Body of pancreas (tissue), 4 donors: ENCODE data around the gene CLDN19. TPM values are rescaled to one million over a fixed set of nuclear protein-coding genes. Genes with fewer than 3 reads are reported as not detected.
"Not testable (repeated sequence)": the region's sequence is repeated elsewhere in the genome, so short reads cannot be mapped to it uniquely, and the experiment has no call there.

ENCODE experiments used
- ATAC-seq: fragments of 150-250 bp; one replicate; pipeline ENCODE4 v1.9.1; 2016
- DNase-seq, 4 donors: peaks; one replicate each; pipeline ENCODE4 v3.0.0-alpha.2; 2019
- H3K27ac ChIP-seq, 4 donors: fragments of 200-600 bp; sonication (generic); 1 replicate in 3 of 4; 2 replicates in 1 of 4; pipeline versions ENCODE4 v1.5.1 to v1.6.1; 2016 to 2019; ENCODE audit warnings: mild to moderate bottlenecking in 1 of 4, mixed read lengths in 1 of 4, moderate library complexity in 1 of 4
- H3K27me3 ChIP-seq, 2 donors: fragments of 200-600 bp; sonication (generic); one replicate each; pipeline ENCODE4 v1.6.0; 2016; ENCODE audit warnings: mild to moderate bottlenecking in 1 of 2
- H3K36me3 ChIP-seq, 2 donors: fragments of 200-600 bp; sonication (generic); replicated peaks in 1 of 2; 2 replicates each; pipeline ENCODE4 v1.5.1; 2016; ENCODE audit warnings: low read depth in 2 of 2; ENCODE audit not compliant: insufficient read depth in 1 of 2
- H3K4me1 ChIP-seq: fragments of 200-600 bp; sonication (generic); one replicate; pipeline ENCODE4 v1.6.0; 2016
- H3K4me3 ChIP-seq, 2 donors: fragments of 200-600 bp; sonication (generic); 1 replicate in 1 of 2; 2 replicates in 1 of 2; pipeline ENCODE4 v1.5.1; 2016 to 2019
- H3K9me3 ChIP-seq, 3 donors: fragments of 200-600 bp; sonication (generic); 1 replicate in 2 of 3; 2 replicates in 1 of 3; pipeline ENCODE4 v1.5.1; 2016
- POLR2A ChIP-seq, 3 donors: fragments of 450-650 bp; IDR thresholded peaks; one replicate each; pipeline ENCODE4 v1.6.1; 2016; ENCODE audit warnings: antibody characterized with exemption in 3 of 3, mild to moderate bottlenecking in 2 of 3
- WGBS, 2 donors: methylation state at CpG; one replicate each; pipeline ENCODE4 v1.1.5; 2017; 5-methylcytosine and 5-hydroxymethylcytosine counted together
- intact Hi-C: fragments of 100-400 bp; cut with DNase I; formaldehyde crosslinking; loops from one replicate; pipeline ENCODE4 v1.15.1; 2023
- total RNA-seq, 2 donors: library from RNA; depleted of rRNA; stranded (reverse); fragments of >200 nt; gene quantifications; one replicate each; pipeline ENCODE4 v1.1.0, GENCODE V29; 2016
- TF ChIP-seq, protein P1 (sequence below), 7 experiments: fragments of 450-650 bp in 4 of 7; fragments of 200-600 bp in 3 of 7; sonication (generic) in 3 of 7; IDR thresholded peaks; one replicate each; pipeline ENCODE4 v1.5.1; 2016 to 2019; ENCODE audit warnings: antibody characterized with exemption in 7 of 7

CLDN19 gene
- total RNA-seq, 2 donors from 2014 or later = not detected

DNA sequence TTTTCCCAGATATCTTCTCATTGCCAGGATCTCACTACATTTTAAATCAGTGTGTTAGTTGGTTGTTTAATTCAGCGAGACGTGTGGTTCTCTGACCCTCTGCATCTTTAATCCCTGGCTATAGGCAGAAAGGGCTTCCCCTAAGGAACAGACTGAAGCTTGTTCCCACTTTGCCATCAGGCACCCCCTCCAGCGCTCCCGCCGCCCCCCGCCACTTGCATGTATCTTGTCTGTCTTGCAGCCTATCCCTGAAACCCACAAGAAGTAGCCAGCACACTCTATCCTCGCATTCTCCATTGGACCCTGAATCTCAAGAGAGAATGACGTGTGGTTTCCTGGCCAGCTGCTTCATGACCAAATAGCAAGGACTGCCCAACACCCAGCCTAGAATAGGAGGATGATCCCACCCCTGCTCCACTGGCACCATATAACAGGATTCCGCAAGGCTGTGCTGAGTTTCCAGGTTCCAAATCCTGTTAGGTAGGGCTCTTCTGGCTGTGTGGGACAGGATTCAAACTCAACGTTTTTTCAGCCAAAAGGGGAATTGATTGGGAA, 7.8 kb downstream of the CLDN19 start:
- H3K27me3 ChIP-seq = no peaks in the 10 kb centered on the region
- WGBS, 2 donors = 69 to 80% methylated on average over 10 of the region's 10 CpGs
- H3K4me1 ChIP-seq = no peaks in the 10 kb centered on the region
- H3K27ac ChIP-seq = no peak overlapping the region
- ATAC-seq = no peak
- no peaks in the 10 kb centered on the region for H3K36me3 ChIP-seq
- DNase-seq = no peak
- intact Hi-C loops = no loop called here
- H3K9me3 ChIP-seq = no peaks in the 10 kb centered on the region
- TF ChIP-seq, protein P1, sequence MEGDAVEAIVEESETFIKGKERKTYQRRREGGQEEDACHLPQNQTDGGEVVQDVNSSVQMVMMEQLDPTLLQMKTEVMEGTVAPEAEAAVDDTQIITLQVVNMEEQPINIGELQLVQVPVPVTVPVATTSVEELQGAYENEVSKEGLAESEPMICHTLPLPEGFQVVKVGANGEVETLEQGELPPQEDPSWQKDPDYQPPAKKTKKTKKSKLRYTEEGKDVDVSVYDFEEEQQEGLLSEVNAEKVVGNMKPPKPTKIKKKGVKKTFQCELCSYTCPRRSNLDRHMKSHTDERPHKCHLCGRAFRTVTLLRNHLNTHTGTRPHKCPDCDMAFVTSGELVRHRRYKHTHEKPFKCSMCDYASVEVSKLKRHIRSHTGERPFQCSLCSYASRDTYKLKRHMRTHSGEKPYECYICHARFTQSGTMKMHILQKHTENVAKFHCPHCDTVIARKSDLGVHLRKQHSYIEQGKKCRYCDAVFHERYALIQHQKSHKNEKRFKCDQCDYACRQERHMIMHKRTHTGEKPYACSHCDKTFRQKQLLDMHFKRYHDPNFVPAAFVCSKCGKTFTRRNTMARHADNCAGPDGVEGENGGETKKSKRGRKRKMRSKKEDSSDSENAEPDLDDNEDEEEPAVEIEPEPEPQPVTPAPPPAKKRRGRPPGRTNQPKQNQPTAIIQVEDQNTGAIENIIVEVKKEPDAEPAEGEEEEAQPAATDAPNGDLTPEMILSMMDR (IDR thresholded peaks at IDR 0.05) = no peak
- no peak for TF ChIP-seq POLR2A (IDR thresholded peaks at IDR 0.05)
- no peak overlapping the region for H3K4me3 ChIP-seq

DNA sequence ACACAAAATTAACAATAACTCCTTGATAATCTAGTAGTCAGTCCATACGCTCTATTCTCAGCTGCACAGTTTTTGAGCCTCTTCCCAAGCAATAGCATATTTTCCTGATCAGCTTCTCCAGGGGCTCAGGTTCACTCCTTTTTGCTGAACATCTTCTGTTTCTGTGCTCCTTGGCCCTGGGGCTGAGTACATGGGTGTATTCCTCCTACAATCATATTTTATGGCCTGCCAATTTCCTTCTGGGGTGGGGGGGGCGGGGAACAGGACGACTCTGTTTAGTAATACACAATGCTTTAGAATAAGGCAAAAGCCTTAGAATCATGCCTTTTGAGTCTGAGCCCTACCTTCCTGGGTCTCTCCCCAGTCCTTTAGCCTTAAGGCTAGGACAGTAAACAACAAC, 8.5 kb downstream of the CLDN19 start:
- WGBS, 2 donors = 52 to 62% methylated on average over 3 of the region's 3 CpGs
- DNase-seq = no peak

DNA sequence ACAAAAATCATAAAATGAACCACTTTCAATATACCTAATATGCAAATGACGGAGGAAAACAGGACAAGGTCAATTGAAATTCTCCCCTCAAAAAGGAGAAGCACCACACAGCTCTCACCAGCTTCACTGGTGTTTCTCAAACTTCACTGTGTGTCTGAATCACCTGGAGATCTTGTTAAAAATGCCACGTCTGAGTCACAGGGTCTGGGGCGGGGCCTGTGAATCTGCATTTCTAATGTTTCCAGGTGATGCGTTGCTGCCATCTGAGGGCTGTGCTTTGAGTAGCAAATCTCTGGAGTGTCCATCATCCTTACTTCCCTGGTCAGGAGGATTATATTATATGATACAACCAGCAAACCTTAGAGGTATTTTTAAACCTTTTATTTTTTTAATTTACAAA, 9.0 kb downstream of the CLDN19 start:
- Histone ChIP-seq H3K27ac (no peak overlapping the region), H3K9me3 (no peaks in the 10 kb centered on the region), H3K4me1 (no peaks in the 10 kb centered on the region), H3K36me3 (no peaks in the 10 kb centered on the region), H3K4me3 (no peak overlapping the region), H3K27me3 (no peaks in the 10 kb centered on the region)
- ATAC-seq (no peak), DNase-seq (no peak)
- intact Hi-C loops = no loop called here
- TF ChIP-seq POLR2A (IDR thresholded peaks at IDR 0.05) = no peak
- TF ChIP-seq, protein P1 (IDR thresholded peaks at IDR 0.05) = no peak
- 59 to 61% methylated on average over 4 of the region's 4 CpGs for WGBS, 2 donors

More for the DNA sequence above, 8.5 kb downstream of the CLDN19 start:
- no peaks in the 10 kb centered on the region for H3K36me3 ChIP-seq
- no peak for ATAC-seq
- H3K27ac ChIP-seq = no peak overlapping the region
- H3K27me3 ChIP-seq = no peaks in the 10 kb centered on the region
- intact Hi-C loops = no loop called here
- H3K4me3 ChIP-seq = no peak overlapping the region
- H3K9me3 ChIP-seq = no peaks in the 10 kb centered on the region
- TF ChIP-seq POLR2A (IDR thresholded peaks at IDR 0.05) = no peak
- TF ChIP-seq, protein P1 (IDR thresholded peaks at IDR 0.05) = no peak
- H3K4me1 ChIP-seq = no peaks in the 10 kb centered on the region

DNA sequence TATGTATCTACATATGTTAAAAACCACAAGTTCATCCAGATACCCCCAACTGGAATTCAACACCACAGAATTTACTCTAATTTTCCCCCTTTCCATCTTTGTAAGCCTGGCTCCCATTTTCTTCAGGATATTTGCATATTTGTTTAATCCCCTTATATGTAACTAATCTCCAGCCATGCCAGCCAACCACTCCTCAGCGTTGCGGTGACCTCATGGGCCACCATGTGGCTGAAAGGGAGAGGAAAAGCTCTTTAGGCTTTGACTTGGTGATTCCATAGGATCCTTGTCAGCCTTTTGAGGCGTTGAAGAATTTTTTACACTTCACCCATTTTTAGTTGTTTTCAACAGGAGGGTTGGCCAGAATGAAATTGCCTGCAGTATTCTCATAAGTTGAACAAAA, 10.0 kb downstream of the CLDN19 start:
- Histone ChIP-seq H3K27ac (no peak overlapping the region), H3K4me3 (no peak overlapping the region), H3K9me3 (no peaks in the 10 kb centered on the region), H3K4me1 (no peaks in the 10 kb centered on the region), H3K36me3 (no peaks in the 10 kb centered on the region), H3K27me3 (no peaks in the 10 kb centered on the region)
- TF ChIP-seq, protein P1 (IDR thresholded peaks at IDR 0.05) = no peak
- TF ChIP-seq POLR2A (IDR thresholded peaks at IDR 0.05) = no peak
- ATAC-seq = no peak
- intact Hi-C loops = no loop called here
- 92% methylated on average over 3 of the region's 3 CpGs for WGBS, 2 donors
- DNase-seq = no peak

DNA sequence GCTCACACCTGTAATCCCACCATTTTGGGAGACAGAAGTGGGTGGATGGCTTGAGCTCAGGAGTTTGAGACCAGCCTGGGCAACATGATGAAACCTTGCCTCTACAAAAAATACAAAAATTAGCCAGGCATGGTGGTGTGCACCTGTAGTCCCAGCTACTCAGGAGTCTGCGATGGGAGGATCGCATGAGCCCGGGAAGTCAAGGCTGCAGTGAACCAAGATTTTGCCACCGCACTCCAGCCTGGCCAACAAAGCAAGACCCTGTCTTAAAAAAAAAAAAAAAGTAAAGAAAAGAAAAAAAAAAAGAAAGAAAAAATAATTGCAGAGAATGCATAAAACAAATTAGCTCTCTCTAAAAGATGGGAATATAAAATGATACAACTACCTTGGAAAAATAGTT, 14.2 kb downstream of the CLDN19 start:
- 95 to 96% methylated on average over 4 of the region's 4 CpGs for WGBS, 2 donors
- H3K4me3 ChIP-seq, H3K27ac ChIP-seq, H3K36me3 ChIP-seq, DNase-seq, H3K9me3 ChIP-seq, ATAC-seq, intact Hi-C loops, H3K4me1 ChIP-seq, H3K27me3 ChIP-seq: not testable (repeated sequence)
